HCT116 (cell line): Measurements from ENCODE around the gene KIRREL3. TPM values are rescaled to one million over a fixed set of nuclear protein-coding genes. Genes with fewer than 3 reads are reported as not detected.

Source experiments
- ATAC-seq: fragments of 200-7000 bp; cut with Tn5 transposase; 2 replicates; pipeline ENCODE4 v1.9.1; 2020; ENCODE audit warnings: mild to moderate bottlenecking, moderate library complexity
- BruUV-seq: library from RNA; stranded (reverse); fragments of 400-500 nt; replicated peaks from 2 replicates; lab custom pipeline; 2021; lab: Mats Ljungman, UMichigan
- CTCF ChIA-PET: fragments of 300-600 bp; sonication (Branson Sonifier 250); formaldehyde crosslinking; loops from one replicate; lab custom pipeline; 2021; ENCODE audit warnings: antibody characterized with exemption; lab: Charles Lee
- POLR2A ChIA-PET: fragments of 300-600, 350-600 bp; sonication (Branson Sonifier 250); formaldehyde crosslinking; loops from one replicate; lab custom pipeline; 2021; ENCODE audit warnings: antibody characterized with exemption; lab: Charles Lee
- RAD21 ChIA-PET, 2 experiments: fragments of 300-600 bp; sonication (Branson Sonifier 250); formaldehyde crosslinking; loops; one replicate each; lab custom pipeline; 2023; ENCODE audit warnings: low total read pairs in 2 of 2; ENCODE audit not compliant: uncharacterized antibody in 2 of 2, unreplicated experiment in 2 of 2, low non-redundant PET in 1 of 2; lab: Charles Lee
- DNase-seq: peaks from one replicate; pipeline ENCODE4 v3.0.0-alpha.2; 2010; ENCODE audit warnings: low read depth, low spot score
- H2AFZ ChIP-seq: fragments of 200-600 bp; shearing (Covaris generic), sonication (generic); 2 replicates; pipeline ENCODE4 v1.6.1; 2017; ENCODE audit warnings: low read depth, mixed run types, mixed read lengths, antibody characterized with exemption, low read length; ENCODE audit not compliant: poor library complexity, severe bottlenecking
- H3K27ac ChIP-seq: 2 replicates; pipeline ENCODE4 v1.5.1; 2012; ENCODE audit warnings: low read depth, low read length
- H3K27me3 ChIP-seq: fragments of 200-600 bp; sonication (generic); 2 replicates; pipeline ENCODE4 v1.6.1; 2016; ENCODE audit warnings: mixed run types, low read length, mixed read lengths; ENCODE audit not compliant: insufficient read depth
- H3K36me3 ChIP-seq, 2 experiments: fragments of 200-500 bp in 1 of 2; fragments of 200-600 bp in 1 of 2; sonication (Bioruptor generic) in 1 of 2; sonication (generic) in 1 of 2; 2 replicates each; pipeline versions ENCODE4 v1.5.1 to v1.6.1; 2014 to 2016; ENCODE audit warnings: low read length in 2 of 2, inconsistent platforms in 1 of 2, mixed read lengths in 1 of 2, mixed run types in 1 of 2; ENCODE audit not compliant: insufficient read depth in 2 of 2, control insufficient read depth in 1 of 2
- H3K4me1 ChIP-seq, 2 experiments: fragments of 200-600 bp in 1 of 2; sonication (generic) in 1 of 2; 2 replicates each; pipeline versions ENCODE4 v1.5.1 to v1.6.1; 2012 to 2017; ENCODE audit warnings: low read length in 2 of 2, inconsistent platforms in 1 of 2, mild to moderate bottlenecking in 1 of 2, mixed read lengths in 1 of 2, mixed run types in 1 of 2, moderate library complexity in 1 of 2; ENCODE audit not compliant: insufficient read depth in 2 of 2, control insufficient read depth in 1 of 2
- H3K4me2 ChIP-seq: fragments of 200-600 bp; sonication (generic); 2 replicates; pipeline ENCODE4 v1.6.1; 2017; ENCODE audit warnings: mixed run types, low read length, mixed read lengths
- H3K4me3 ChIP-seq, 2 experiments: fragments of 200-600 bp in 1 of 2; sonication (generic) in 1 of 2; replicated peaks in 1 of 2; 2 replicates each; pipeline ENCODE4 v1.5.1; 2011 to 2016; ENCODE audit warnings: low read length in 2 of 2, control low read depth in 1 of 2, low read depth in 1 of 2, mild to moderate bottlenecking in 1 of 2, mixed read lengths in 1 of 2, mixed run types in 1 of 2
- H3K79me2 ChIP-seq: fragments of 200-600 bp; sonication (generic); 2 replicates; pipeline ENCODE4 v1.6.1; 2017; ENCODE audit warnings: mild to moderate bottlenecking, mixed run types, low read length, moderate library complexity, mixed read lengths; ENCODE audit not compliant: insufficient read depth
- H3K9ac ChIP-seq: fragments of 200-600 bp; sonication (generic); 2 replicates; pipeline ENCODE4 v1.6.1; 2016; ENCODE audit warnings: low read length, mixed read lengths
- H3K9me2 ChIP-seq: fragments of 200-600 bp; sonication (generic), shearing (Covaris generic); 2 replicates; pipeline ENCODE4 v1.6.1; 2017; ENCODE audit warnings: mixed run types, mild to moderate bottlenecking, moderate library complexity; ENCODE audit not compliant: insufficient read depth
- H3K9me3 ChIP-seq, 2 experiments: fragments of 200-500 bp in 1 of 2; fragments of 200-600 bp in 1 of 2; sonication (Bioruptor generic) in 1 of 2; sonication (generic) in 1 of 2; 2 replicates each; pipeline ENCODE4 v1.6.1; 2014 to 2017; ENCODE audit warnings: low read length in 2 of 2, mixed read lengths in 2 of 2, inconsistent platforms in 1 of 2, low read depth in 1 of 2, mild to moderate bottlenecking in 1 of 2, mixed run types in 1 of 2, moderate library complexity in 1 of 2; ENCODE audit not compliant: control insufficient read depth in 1 of 2, insufficient read depth in 1 of 2
- H4K20me1 ChIP-seq: fragments of 200-600 bp; sonication (generic), shearing (Covaris generic); 2 replicates; pipeline ENCODE4 v1.6.1; 2017; ENCODE audit warnings: mixed run types, mild to moderate bottlenecking, moderate library complexity; ENCODE audit not compliant: insufficient read depth
- CBX3 ChIP-seq: IDR thresholded peaks from 2 replicates; pipeline ENCODE4 v1.6.1; 2012; ENCODE audit warnings: low read depth
- CTCF ChIP-seq, 3 experiments: fragments of 200-600 bp in 1 of 3; sonication (generic) in 1 of 3; IDR thresholded peaks in 2 of 3; conservative IDR thresholded peaks in 1 of 3; 2 replicates each; pipeline ENCODE4 v1.5.1; 2012 to 2017; ENCODE audit warnings: low read depth in 2 of 3, low read length in 2 of 3, antibody characterized with exemption in 1 of 3, borderline replicate concordance in 1 of 3, control low read depth in 1 of 3, mild to moderate bottlenecking in 1 of 3, mixed read lengths in 1 of 3, mixed run types in 1 of 3, moderate library complexity in 1 of 3; ENCODE audit not compliant: insufficient read depth in 1 of 3
- EGR1 ChIP-seq: IDR thresholded peaks from 2 replicates; pipeline ENCODE4 v1.6.1; 2012; ENCODE audit warnings: low read depth
- ELF1 ChIP-seq: IDR thresholded peaks from 2 replicates; pipeline ENCODE4 v1.6.1; 2012; ENCODE audit warnings: low read depth, borderline replicate concordance
- EZH2 ChIP-seq: fragments of 200-600 bp; sonication (generic); IDR thresholded peaks from 2 replicates; pipeline ENCODE4 v1.6.1; 2017; ENCODE audit warnings: antibody characterized with exemption, mixed run types
- EZH2phosphoT487 ChIP-seq: fragments of 200-600 bp; IDR thresholded peaks from 2 replicates; pipeline ENCODE4 v1.6.1; 2018; ENCODE audit warnings: antibody characterized with exemption, borderline replicate concordance
- FOSL1 ChIP-seq: IDR thresholded peaks from 2 replicates; pipeline ENCODE4 v1.6.1; 2012; ENCODE audit warnings: low read depth
- JUND ChIP-seq: IDR thresholded peaks from 2 replicates; pipeline ENCODE4 v1.6.1; 2012
- MAX ChIP-seq: IDR thresholded peaks from 2 replicates; pipeline ENCODE4 v1.6.1; 2012
- POLR2A ChIP-seq: IDR thresholded peaks from 2 replicates; pipeline ENCODE4 v1.7.0; 2011; ENCODE audit warnings: borderline replicate concordance; ENCODE audit not compliant: insufficient read depth, insufficient read length; ENCODE audit errors: extremely low read depth
- POLR2AphosphoS5 ChIP-seq: IDR thresholded peaks from 2 replicates; pipeline ENCODE4 v1.6.1; 2011; ENCODE audit warnings: mild to moderate bottlenecking, low read depth, low read length, moderate library complexity
- RAD21 ChIP-seq: IDR thresholded peaks from 2 replicates; pipeline ENCODE4 v1.6.1; 2012; ENCODE audit warnings: low read depth, mild to moderate bottlenecking
- REST ChIP-seq: IDR thresholded peaks from 2 replicates; pipeline ENCODE4 v1.6.1; 2012; ENCODE audit warnings: low read depth
- SIN3A ChIP-seq: IDR thresholded peaks from 2 replicates; pipeline ENCODE4 v1.6.1; 2012; ENCODE audit warnings: low read depth
- SP1 ChIP-seq: IDR thresholded peaks from 2 replicates; pipeline ENCODE4 v1.6.1; 2012; ENCODE audit warnings: low read depth
- SRF ChIP-seq: IDR thresholded peaks from 2 replicates; pipeline ENCODE4 v1.6.1; 2012; ENCODE audit warnings: low read depth
- ZNF274 ChIP-seq: fragments of 200-500 bp; sonication (Bioruptor generic); IDR thresholded peaks from 2 replicates; pipeline ENCODE4 v1.6.1; 2014; ENCODE audit warnings: mild to moderate bottlenecking, low read depth, low read length, inconsistent platforms
- intact Hi-C: fragments of 100-400 bp; cut with micrococcal nuclease; formaldehyde crosslinking; loops from 2 replicates; pipeline ENCODE4 v1.10.0; 2022
- total RNA-seq: library from RNA; stranded (reverse); gene quantifications from one replicate; pipeline ENCODE4 v1.2.1, GENCODE V29; 2021; ENCODE audit not compliant: unreplicated experiment

Gene KIRREL3
- total RNA-seq, 1 experiment from 2014 or later = not detected

GRCh38 chr11:126837581-126837980, 163.0 kb downstream of the KIRREL3 start:
- DNase-seq = no peak
- H3K36me3 ChIP-seq = no peaks in the 10 kb centered on the region
- no peak overlapping the region for H2AFZ ChIP-seq
- no peak overlapping the region for H3K4me3 ChIP-seq
- ATAC-seq = no peak
- no peaks in the 10 kb centered on the region for H3K4me1 ChIP-seq
- no peaks in the 10 kb centered on the region for H3K79me2 ChIP-seq
- H3K9me3 ChIP-seq = no peaks in the 10 kb centered on the region
- intact Hi-C loops = no loop called here
- ChIA-PET CTCF (no interaction called here), RAD21 (no interaction called here), POLR2A (no interaction called here)
- peaks cover 9% of the 10 kb centered on the region; the same call in 1 of the 2 replicates for H3K27me3 ChIP-seq
- H3K27ac ChIP-seq = no peak overlapping the region
- no peaks in the 10 kb centered on the region for H4K20me1 ChIP-seq
- no peaks in the 10 kb centered on the region for H3K9me2 ChIP-seq
- no TSS peak for BruUV-seq
- H3K9ac ChIP-seq = no peak overlapping the region
- no peak overlapping the region for H3K4me2 ChIP-seq
- TF ChIP-seq JUND (no peak), SIN3A (no peak), RAD21 (no peak), ELF1 (no peak), CBX3 (no peak), EZH2 (no peak), EZH2phosphoT487 (no peak), EGR1 (no peak), FOSL1 (no peak)

GRCh38 chr11:126834573-126834972, 166.0 kb downstream of the KIRREL3 start:
- Histone ChIP-seq H2AFZ (no peak overlapping the region), H3K4me1 (no peaks in the 10 kb centered on the region), H3K9ac (no peak overlapping the region), H3K36me3 (no peaks in the 10 kb centered on the region), H3K9me2 (no peaks in the 10 kb centered on the region), H3K4me2 (no peak overlapping the region), H3K79me2 (no peaks in the 10 kb centered on the region), H4K20me1 (no peaks in the 10 kb centered on the region), H3K4me3 (no peak overlapping the region), H3K27ac (no peak overlapping the region), H3K27me3 (peaks cover 21% of the 10 kb centered on the region; the same call in 1 of the 2 replicates), H3K9me3 (no peaks in the 10 kb centered on the region)
- ChIA-PET RAD21 (no interaction called here), CTCF (no interaction called here), POLR2A (no interaction called here)
- intact Hi-C loops = no loop called here
- ATAC-seq (no peak), DNase-seq (no peak)
- no TSS peak for BruUV-seq
- TF ChIP-seq ELF1 (no peak), ZNF274 (no peak), CBX3 (no peak), SRF (no peak), MAX (no peak), RAD21 (no peak), POLR2A (no peak), SIN3A (no peak), REST (no peak), EGR1 (no peak), SP1 (no peak), FOSL1 (no peak), POLR2AphosphoS5 (no peak), CTCF (IDR thresholded peaks at IDR 0.05 in 2 of 3, conservative IDR thresholded peaks at IDR 0.05 in 1 of 3; ENCODE audit: borderline replicate concordance in 1 of 3, insufficient read depth in 1 of 3, low read depth in 2 of 3, low read length in 2 of 3) (no peak)
